ENCODE measurements around the gene MAP2K5.

Gene MAP2K5

GRCh38 chr15:67556976-67557570, 14.6 kb downstream of the MAP2K5 start:
- no peak for DNase-seq
- no peak for TF ChIP-seq CTCF (IDR thresholded peaks at IDR 0.05; ENCODE audit: low read depth, low read length)
- H3K27ac ChIP-seq: no peak overlapping the region
- no peaks in the 10 kb centered on the region for H3K36me3 ChIP-seq
- no peak overlapping the region for H3K4me3 ChIP-seq (ENCODE audit: low read depth, low read length)
- no peaks in the 10 kb centered on the region for H3K27me3 ChIP-seq (ENCODE audit: insufficient read depth, low read depth, severe bottlenecking)
- peaks cover 4% of the 10 kb centered on the region for H3K9me3 ChIP-seq (ENCODE audit: severe bottlenecking)

GRCh38 chr15:67558502-67558901, 16.0 kb downstream of the MAP2K5 start:
- no peak overlapping the region for H3K27ac ChIP-seq
- TF ChIP-seq CTCF (IDR thresholded peaks at IDR 0.05; ENCODE audit: low read depth, low read length): no peak
- H3K9me3 ChIP-seq (ENCODE audit: severe bottlenecking): peaks cover 4% of the 10 kb centered on the region
- H3K4me3 ChIP-seq (ENCODE audit: low read depth, low read length): no peak overlapping the region
- no peaks in the 10 kb centered on the region for H3K36me3 ChIP-seq
- no peaks in the 10 kb centered on the region for H3K27me3 ChIP-seq (ENCODE audit: insufficient read depth, low read depth, severe bottlenecking)
- DNase-seq: no peak

- peaks cover 4% of the 10 kb centered on the region for H3K9me3 ChIP-seq (ENCODE audit: severe bottlenecking)
- TF ChIP-seq CTCF (IDR thresholded peaks at IDR 0.05; ENCODE audit: low read depth, low read length): no peak
- no peaks in the 10 kb centered on the region for H3K27me3 ChIP-seq (ENCODE audit: insufficient read depth, low read depth, severe bottlenecking)
- no peaks in the 10 kb centered on the region for H3K36me3 ChIP-seq
- H3K27ac ChIP-seq: no peak overlapping the region
- H3K4me3 ChIP-seq (ENCODE audit: low read depth, low read length): no peak overlapping the region
- DNase-seq: no peak
Measured at GRCh38 chr15:67559158-67559557, 16.7 kb downstream of the MAP2K5 start.

GRCh38 chr15:67559576-67559975, 17.1 kb downstream of the MAP2K5 start:
- H3K36me3 ChIP-seq: no peaks in the 10 kb centered on the region
- no peak for DNase-seq
- no peaks in the 10 kb centered on the region for H3K27me3 ChIP-seq (ENCODE audit: insufficient read depth, low read depth, severe bottlenecking)
- H3K27ac ChIP-seq: no peak overlapping the region
- TF ChIP-seq CTCF (IDR thresholded peaks at IDR 0.05; ENCODE audit: low read depth, low read length): no peak
- peaks cover 4% of the 10 kb centered on the region for H3K9me3 ChIP-seq (ENCODE audit: severe bottlenecking)
- H3K4me3 ChIP-seq (ENCODE audit: low read depth, low read length): no peak overlapping the region

GRCh38 chr15:67560320-67560719, 17.8 kb downstream of the MAP2K5 start:
- H3K27ac ChIP-seq: no peak overlapping the region
- no peak overlapping the region for H3K4me3 ChIP-seq (ENCODE audit: low read depth, low read length)
- H3K36me3 ChIP-seq: no peaks in the 10 kb centered on the region
- no peak for TF ChIP-seq CTCF (IDR thresholded peaks at IDR 0.05; ENCODE audit: low read depth, low read length)
- peaks cover 4% of the 10 kb centered on the region for H3K9me3 ChIP-seq (ENCODE audit: severe bottlenecking)
- DNase-seq: no peak
- H3K27me3 ChIP-seq (ENCODE audit: insufficient read depth, low read depth, severe bottlenecking): no peaks in the 10 kb centered on the region

GRCh38 chr15:67563092-67563491, 20.6 kb downstream of the MAP2K5 start:
- DNase-seq: no peak
- Histone ChIP-seq H3K9me3 (ENCODE audit: severe bottlenecking) (peaks cover 2% of the 10 kb centered on the region), H3K4me3 (ENCODE audit: low read depth, low read length) (no peak overlapping the region), H3K27ac (no peak overlapping the region), H3K27me3 (ENCODE audit: insufficient read depth, low read depth, severe bottlenecking) (no peaks in the 10 kb centered on the region), H3K36me3 (no peaks in the 10 kb centered on the region)
- TF ChIP-seq CTCF (IDR thresholded peaks at IDR 0.05; ENCODE audit: low read depth, low read length): no peak
